GM23248 (cell line): Measurements from ENCODE around the gene DUSP2.
"Not testable (repeated sequence)": the region's sequence is repeated elsewhere in the genome, so short reads cannot be mapped to it uniquely, and the experiment has no call there.

Experiments used
- EZH2 ChIP-seq: fragments of 200-600 bp; sonication (generic); IDR thresholded peaks from 2 replicates; pipeline ENCODE4 v1.6.1; 2018; ENCODE audit warnings: antibody characterized with exemption, mild to moderate bottlenecking; ENCODE audit not compliant: insufficient read depth, poor library complexity, severe bottlenecking
- EZH2phosphoT487 ChIP-seq: fragments of 200-600 bp; sonication (generic); IDR thresholded peaks from 2 replicates; pipeline ENCODE4 v1.6.1; 2018; ENCODE audit warnings: antibody characterized with exemption, moderate library complexity, mild to moderate bottlenecking, low read depth; ENCODE audit not compliant: insufficient read depth

- not testable (repeated sequence) for TF ChIP-seq EZH2, EZH2phosphoT487
Measured at GRCh38 chr2:96160366-96160765, 15.1 kb upstream of the DUSP2 start.
